Measurements from ENCODE around the gene NKTR.

The NKTR gene

DNA sequence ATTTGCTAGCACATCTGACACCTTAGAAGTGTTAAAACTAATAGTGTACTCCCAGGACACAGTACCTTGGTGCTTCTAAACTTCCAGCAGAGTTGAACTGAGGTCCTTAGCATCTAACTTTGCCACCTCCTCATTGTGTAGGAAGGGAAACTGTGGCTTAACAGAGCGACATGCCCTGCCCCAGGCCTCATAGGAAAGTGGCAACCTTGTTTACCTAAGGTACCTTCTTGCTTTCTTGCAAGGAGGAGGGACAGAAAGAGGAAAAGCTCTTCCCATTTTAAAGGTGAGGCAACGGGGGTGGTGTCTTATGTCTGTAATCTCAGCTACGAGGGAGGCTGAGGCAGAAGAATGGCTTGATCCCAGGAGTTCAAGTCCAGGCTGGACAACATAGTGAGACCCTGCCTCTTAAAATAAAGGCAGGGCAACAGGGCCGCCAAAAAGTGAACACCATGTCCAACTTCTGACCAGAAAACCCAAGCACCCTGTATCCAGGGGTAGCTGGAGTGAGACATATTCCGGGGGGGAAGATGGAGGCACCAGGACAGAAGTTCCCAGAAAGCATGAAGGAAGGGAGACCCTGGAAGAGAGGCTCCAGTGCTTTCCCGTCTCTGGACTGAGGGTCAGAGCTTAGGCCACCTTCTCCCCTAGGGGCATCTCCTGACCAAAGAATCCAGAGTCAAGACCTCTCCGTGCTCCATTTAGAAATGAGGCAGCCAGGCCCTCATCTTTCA is 84.3 kb downstream of the NKTR start:
- TF ChIP-seq EP300 (IDR thresholded peaks at IDR 0.05; ENCODE audit: borderline replicate concordance) (no peak), FOXM1 (IDR thresholded peaks at IDR 0.05; ENCODE audit: borderline replicate concordance, low read depth) (no peak), YY1 (IDR thresholded peaks at IDR 0.05; ENCODE audit: low read depth) (no peak), TAF1 (IDR thresholded peaks at IDR 0.05; ENCODE audit: low read depth) (no peak), NFIC (IDR thresholded peaks at IDR 0.05) (no peak), RAD21 (IDR thresholded peaks at IDR 0.05; ENCODE audit: low read depth) (no peak), TCF12 (IDR thresholded peaks at IDR 0.05; ENCODE audit: low read depth) (no peak), TEAD4 (IDR thresholded peaks at IDR 0.05) (no peak), ZBTB7A (IDR thresholded peaks at IDR 0.05; ENCODE audit: low read depth) (no peak)
- TF ChIP-seq, protein P1, sequence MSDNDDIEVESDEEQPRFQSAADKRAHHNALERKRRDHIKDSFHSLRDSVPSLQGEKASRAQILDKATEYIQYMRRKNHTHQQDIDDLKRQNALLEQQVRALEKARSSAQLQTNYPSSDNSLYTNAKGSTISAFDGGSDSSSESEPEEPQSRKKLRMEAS (IDR thresholded peaks at IDR 0.05), result no peak
- TF ChIP-seq, protein P2, sequence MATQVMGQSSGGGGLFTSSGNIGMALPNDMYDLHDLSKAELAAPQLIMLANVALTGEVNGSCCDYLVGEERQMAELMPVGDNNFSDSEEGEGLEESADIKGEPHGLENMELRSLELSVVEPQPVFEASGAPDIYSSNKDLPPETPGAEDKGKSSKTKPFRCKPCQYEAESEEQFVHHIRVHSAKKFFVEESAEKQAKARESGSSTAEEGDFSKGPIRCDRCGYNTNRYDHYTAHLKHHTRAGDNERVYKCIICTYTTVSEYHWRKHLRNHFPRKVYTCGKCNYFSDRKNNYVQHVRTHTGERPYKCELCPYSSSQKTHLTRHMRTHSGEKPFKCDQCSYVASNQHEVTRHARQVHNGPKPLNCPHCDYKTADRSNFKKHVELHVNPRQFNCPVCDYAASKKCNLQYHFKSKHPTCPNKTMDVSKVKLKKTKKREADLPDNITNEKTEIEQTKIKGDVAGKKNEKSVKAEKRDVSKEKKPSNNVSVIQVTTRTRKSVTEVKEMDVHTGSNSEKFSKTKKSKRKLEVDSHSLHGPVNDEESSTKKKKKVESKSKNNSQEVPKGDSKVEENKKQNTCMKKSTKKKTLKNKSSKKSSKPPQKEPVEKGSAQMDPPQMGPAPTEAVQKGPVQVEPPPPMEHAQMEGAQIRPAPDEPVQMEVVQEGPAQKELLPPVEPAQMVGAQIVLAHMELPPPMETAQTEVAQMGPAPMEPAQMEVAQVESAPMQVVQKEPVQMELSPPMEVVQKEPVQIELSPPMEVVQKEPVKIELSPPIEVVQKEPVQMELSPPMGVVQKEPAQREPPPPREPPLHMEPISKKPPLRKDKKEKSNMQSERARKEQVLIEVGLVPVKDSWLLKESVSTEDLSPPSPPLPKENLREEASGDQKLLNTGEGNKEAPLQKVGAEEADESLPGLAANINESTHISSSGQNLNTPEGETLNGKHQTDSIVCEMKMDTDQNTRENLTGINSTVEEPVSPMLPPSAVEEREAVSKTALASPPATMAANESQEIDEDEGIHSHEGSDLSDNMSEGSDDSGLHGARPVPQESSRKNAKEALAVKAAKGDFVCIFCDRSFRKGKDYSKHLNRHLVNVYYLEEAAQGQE (IDR thresholded peaks at IDR 0.05; ENCODE audit: low read depth), result no peak

DNA sequence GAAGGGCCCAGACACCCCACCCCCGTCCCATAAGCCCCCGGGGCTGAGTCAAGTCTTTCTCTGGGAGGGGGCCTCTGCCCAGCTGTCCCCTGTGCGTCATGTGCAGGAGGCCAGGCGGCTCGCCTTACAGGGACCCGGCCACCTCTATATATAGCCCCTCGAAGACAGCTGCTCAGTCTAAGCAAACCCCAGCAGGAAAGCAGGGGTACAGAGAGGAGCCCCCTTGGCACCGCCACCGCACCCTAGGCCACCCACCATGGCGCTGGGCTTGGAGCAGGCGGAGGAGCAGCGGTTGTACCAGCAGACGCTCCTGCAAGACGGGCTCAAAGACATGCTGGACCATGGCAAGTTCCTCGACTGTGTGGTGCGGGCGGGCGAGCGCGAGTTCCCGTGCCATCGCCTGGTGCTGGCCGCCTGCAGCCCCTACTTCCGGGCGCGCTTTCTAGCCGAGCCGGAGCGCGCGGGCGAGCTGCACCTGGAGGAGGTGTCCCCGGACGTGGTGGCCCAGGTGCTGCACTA is 84.9 kb downstream of the NKTR start, which contains the start of gene KLHL40:
Gene KLHL40, plus strand, starts transcription at position 175 of the 519 bp plus-strand sequence. Its CDS starts 82 bp downstream, at position 257.
- TF ChIP-seq, protein P1 (IDR thresholded peaks at IDR 0.05), result no peak
- TF ChIP-seq CREB1 (IDR thresholded peaks at IDR 0.05; ENCODE audit: low read depth), result no peak
- TF ChIP-seq YY1 (IDR thresholded peaks at IDR 0.05; ENCODE audit: low read depth), result no peak
- TF ChIP-seq TCF12 (IDR thresholded peaks at IDR 0.05; ENCODE audit: low read depth), result no peak
- TF ChIP-seq FOXM1 (IDR thresholded peaks at IDR 0.05; ENCODE audit: borderline replicate concordance, low read depth), result no peak
- no peak for TF ChIP-seq TEAD4 (IDR thresholded peaks at IDR 0.05)
- TF ChIP-seq, protein P2 (IDR thresholded peaks at IDR 0.05; ENCODE audit: low read depth), result no peak
- TF ChIP-seq CEBPB (IDR thresholded peaks at IDR 0.05), result no peak
- TF ChIP-seq EGR1 (IDR thresholded peaks at IDR 0.05), result no peak
- no peak for TF ChIP-seq NFIC (IDR thresholded peaks at IDR 0.05)
- no peak for TF ChIP-seq RAD21 (IDR thresholded peaks at IDR 0.05; ENCODE audit: low read depth)
- TF ChIP-seq EP300 (IDR thresholded peaks at IDR 0.05; ENCODE audit: borderline replicate concordance), result no peak

DNA sequence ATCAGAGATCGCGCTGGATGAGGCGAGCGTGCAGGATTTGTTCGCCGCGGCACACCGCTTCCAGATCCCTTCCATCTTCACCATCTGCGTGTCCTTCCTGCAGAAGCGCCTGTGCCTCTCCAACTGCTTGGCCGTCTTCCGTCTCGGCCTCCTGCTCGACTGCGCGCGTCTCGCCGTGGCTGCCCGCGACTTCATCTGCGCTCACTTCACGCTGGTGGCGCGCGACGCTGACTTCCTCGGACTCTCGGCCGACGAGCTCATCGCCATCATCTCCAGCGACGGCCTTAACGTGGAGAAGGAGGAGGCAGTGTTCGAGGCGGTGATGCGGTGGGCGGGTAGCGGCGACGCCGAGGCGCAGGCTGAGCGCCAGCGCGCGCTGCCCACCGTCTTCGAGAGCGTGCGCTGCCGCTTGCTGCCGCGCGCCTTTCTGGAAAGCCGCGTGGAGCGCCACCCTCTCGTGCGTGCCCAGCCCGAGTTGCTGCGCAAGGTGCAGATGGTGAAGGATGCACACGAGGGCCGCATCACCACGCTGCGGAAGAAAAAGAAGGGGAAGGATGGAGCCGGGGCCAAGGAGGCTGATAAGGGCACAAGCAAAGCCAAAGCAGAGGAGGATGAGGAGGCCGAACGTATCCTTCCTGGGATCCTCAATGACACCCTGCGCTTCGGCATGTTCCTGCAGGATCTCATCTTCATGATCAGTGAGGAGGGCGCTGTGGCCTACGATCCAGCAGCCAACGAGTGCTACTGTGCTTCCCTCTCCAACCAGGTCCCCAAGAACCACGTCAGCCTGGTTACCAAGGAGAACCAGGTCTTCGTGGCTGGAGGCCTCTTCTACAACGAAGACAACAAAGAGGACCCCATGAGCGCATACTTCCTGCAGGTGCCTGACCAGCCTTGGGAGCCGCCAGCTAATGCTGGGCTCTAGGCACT is 85.7 kb downstream of the NKTR start:
- TF ChIP-seq EGR1 (IDR thresholded peaks at IDR 0.05) (no peak), FOXM1 (IDR thresholded peaks at IDR 0.05; ENCODE audit: borderline replicate concordance, low read depth) (no peak)

GRCh38 chr3:42686832-42687650 is 86.6 kb downstream of the NKTR start:
- TF ChIP-seq RAD21 (IDR thresholded peaks at IDR 0.05; ENCODE audit: low read depth), result no peak
- TF ChIP-seq ZBTB7A (IDR thresholded peaks at IDR 0.05; ENCODE audit: low read depth), result no peak
- TF ChIP-seq, protein P1 (IDR thresholded peaks at IDR 0.05), result no peak
- no peak for TF ChIP-seq NFIC (IDR thresholded peaks at IDR 0.05)
- no peak for TF ChIP-seq CEBPB (IDR thresholded peaks at IDR 0.05)
- TF ChIP-seq YY1 (IDR thresholded peaks at IDR 0.05; ENCODE audit: low read depth), result no peak
- no peak for TF ChIP-seq CREB1 (IDR thresholded peaks at IDR 0.05; ENCODE audit: low read depth)

- no peak for TF ChIP-seq FOXM1 (IDR thresholded peaks at IDR 0.05; ENCODE audit: borderline replicate concordance, low read depth)
These were observed 87.5 kb downstream of the NKTR start for GRCh38 chr3:42688016-42688415.
